HG03354 (cell line): ENCODE results near the gene INTS1.
"Not testable (repeated sequence)": the region's sequence is repeated elsewhere in the genome, so short reads cannot be mapped to it uniquely, and the experiment has no call there.

Experiments used
- ATAC-seq: cut with Tn5 transposase; IDR thresholded peaks from one replicate; pipeline ENCODE4 v1.9.1; 2021; ENCODE audit warnings: mild to moderate bottlenecking; ENCODE audit not compliant: unreplicated experiment, poor library complexity, severe bottlenecking

The INTS1 gene

DNA sequence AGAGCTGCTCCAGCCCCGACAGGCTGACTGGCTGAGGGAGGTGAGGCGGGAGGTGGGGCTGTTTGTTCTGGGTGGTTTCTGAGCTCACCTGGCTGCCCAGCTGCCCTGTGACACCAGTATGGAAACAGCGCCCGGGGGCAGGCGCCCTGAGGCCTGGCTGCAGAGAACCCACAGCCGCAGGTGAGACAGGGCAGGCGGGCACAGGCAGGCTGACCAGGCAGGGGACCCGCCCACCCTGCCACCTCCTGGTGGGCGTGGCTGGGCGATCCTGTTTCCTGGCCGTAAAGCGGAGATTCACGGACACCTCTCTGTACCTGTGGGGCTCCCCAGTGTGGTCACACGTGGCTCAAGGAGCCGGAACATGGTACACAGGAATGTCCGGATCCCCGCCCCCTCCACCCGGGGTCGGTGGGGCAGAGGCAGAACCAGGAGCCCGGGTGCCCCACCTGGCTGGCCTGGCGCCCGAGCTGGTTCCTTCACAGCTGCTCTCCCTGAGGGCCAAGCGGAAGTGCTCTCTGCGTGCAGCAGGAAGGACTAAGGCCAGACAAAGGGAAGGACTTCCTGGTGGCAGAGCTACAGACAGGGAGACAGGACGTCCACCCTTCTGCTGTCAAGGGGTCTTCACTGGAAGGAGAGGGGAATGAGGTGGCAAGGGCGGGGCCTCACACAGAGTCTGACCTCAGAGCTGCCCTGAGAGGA lies 48.8 kb downstream of the INTS1 start:
- no peak for ATAC-seq

DNA sequence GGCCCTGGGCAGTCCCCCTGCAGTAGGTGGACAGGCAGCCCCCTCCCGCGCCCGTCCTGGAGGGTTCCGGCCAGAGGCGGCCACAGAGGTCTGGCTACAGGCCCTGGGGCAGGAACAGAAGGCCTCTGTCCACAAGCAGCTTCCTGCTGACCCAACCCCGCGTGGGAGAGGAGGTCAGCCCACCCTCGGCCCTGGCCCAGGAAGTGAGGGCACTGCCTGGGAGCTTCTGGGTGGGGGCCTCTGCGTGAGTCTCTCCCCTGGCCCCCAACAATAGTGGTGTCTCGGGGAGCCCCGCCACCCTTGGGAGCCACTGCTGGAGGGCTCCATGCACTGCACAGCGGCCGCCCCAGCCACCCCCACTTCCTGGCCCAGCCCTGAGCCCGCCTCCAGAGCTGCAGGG lies 49.6 kb downstream of the INTS1 start:
- no peak for ATAC-seq

DNA sequence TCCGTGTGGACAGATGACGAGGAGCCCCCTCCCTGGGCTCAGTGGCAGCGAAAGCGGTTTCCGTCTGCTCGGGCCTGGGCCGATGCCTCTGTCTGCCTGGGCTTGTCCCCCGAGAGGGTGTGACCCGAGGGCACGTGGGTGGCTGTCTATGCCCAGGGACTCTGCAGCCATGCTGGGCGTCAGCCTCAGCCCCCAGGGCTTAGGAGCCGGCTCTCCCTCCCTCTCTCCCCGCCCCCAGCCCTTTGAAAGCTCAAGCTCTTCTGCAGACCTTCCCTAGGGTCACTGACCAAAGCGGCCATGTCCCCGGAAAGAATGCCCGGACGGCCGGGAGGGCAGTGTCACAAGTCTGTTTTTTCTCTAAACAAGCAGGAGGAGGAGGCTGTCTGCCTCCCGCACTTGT lies 52.0 kb downstream of the INTS1 start:
- ATAC-seq, result no peak

DNA sequence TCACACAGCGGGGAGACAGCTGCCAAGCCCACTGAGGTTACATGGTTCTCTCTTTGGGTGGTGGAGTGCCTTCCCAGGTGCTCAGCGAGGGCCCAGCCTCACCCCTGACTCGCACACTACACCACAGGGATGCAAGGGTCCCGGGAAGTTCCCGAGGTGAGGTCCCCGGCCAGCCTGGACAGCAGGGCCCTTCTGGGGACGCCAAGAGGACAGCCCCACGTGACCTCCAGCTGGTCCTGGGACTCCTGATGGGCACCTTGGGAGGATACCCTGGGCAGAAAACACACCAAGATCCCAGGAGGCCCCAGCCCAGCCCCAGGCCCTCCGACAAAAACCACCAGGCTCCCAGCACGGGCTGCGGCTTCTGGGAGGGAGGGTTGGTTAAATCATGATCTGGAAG lies 53.2 kb downstream of the INTS1 start:
- no peak for ATAC-seq

DNA sequence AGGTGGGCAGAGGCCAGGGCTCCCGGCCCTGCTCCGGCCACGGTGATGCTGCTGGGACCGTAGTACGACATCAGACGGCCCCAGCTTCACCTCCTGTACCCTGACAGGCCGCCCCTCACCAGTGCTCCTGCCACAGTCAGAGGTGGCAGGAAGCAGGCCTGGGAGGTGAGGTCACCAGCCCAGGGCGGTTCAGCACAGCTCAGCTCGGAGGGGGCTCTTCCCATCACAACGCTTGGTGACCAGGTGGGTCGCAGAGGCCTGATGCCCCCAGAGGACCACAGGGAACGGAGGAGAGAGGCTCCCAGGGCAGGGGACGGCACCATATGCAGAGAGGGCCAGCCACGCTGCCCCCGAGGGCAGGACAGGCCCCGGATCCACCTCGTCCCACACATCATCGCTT lies 53.8 kb downstream of the INTS1 start:
- no peak for ATAC-seq

DNA sequence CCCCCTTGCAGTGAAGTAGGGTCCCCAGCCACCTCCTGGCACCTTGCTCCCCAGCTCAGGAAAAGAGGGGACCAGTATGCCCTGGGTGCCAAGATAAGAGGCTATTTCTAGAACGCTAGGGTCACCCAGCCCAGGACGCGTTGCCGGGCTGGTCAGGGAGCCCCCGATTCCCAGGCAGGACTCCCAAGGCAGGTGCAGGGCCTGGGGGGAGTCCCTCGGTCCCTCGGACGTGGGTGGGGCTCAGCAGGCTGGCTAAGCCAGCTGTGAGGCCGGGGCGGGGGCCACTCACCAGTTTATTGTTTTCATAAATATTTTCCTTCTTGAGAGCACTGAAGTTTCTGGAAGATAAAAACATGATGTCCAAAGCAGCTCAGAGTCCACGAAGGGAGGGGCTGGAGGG lies 54.2 kb downstream of the INTS1 start:
- no peak for ATAC-seq

DNA sequence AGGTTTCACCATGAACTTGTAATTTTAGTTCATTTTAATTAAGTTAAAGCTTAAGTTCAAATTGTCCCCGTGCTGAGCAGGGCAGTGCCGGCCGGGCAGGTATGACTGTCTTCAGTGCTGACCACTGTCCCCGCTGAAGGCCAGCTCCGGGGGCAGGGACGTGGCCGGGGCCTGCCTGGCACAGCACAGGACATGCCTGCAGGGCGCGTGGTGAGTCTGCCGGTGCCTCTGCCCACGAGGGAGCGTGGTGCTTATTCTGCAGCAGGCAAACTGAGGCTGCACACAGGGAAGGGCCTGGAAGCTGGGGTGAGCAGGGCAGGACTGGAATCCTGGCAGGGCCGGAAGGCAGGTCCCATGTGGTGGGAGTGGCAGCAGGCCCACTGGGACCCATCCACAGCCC lies 54.7 kb downstream of the INTS1 start:
- ATAC-seq, result no peak

DNA sequence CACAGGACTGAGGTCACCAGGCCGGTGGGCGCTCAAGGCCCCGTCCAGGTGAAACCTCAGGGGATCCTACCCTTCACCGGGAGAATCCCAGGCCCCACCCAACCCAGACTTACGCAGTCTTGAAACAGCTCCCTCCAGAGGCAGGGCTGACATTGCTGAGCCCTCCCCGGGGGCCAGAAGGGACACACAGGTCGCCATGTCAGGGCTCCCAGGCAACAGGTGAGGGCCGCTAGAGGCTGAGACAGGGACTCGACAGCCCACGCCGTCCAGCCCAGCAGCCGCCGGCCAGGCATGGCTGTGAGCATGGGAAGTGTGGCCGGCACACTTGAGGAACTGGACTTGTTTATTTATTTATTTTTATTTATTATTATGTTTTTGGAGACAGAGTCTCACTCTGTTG lies 55.2 kb downstream of the INTS1 start:
- ATAC-seq, result no peak

DNA sequence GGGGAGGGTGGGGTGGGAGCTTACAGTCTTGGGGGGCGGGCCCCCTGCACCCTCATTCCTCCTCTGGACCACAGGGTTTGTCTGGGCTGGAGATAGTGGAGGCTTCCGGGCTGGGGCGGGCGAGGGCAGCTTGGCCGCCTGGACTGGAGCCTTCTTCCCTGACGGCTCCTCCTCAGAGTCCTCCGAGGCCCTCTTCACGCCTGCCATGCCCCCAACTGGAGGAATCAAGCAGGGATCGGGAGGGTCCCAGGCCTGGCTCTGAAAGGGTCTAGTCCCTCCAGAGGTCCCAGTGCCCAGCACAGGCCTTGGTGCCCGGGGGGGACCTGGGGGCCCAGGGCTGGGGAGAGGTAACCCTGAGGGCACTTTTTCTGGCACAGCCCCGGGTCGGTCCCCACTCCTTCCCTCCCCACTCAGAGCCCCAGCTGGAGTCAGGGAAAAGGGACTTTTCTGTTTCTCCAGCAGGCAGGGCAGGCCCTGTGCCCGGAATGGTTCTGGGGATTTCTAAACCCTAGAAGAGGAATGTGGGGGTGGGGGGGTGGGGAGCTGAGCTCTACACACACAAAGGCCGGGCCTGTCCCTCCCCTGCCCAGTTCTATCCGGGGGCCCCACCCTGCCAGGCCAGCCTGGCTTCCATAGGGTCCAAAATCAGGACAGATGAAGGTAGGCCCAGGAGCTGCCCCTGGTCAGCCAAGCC lies 56.5 kb downstream of the INTS1 start:
- no peak for ATAC-seq

DNA sequence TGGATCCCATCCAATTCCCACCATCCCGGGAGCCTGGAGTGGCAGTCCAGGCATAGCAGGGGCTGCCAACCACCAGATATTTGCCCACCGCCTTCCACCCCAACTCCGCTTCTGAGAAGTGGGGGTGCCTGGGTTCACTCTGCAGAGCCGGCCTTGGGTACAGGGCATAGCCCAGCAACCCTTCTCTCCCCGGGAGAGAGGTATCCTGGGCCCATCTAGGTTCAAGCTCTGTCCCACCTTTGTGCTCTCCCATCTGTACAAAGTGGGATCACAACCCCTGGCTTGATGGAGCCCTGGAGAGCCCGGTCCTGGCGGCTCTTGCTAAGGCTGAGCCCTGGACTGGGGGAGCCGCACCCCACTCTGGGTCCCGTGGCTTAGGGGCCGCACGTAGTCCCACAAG lies 57.1 kb downstream of the INTS1 start:
- ATAC-seq, result no peak

DNA sequence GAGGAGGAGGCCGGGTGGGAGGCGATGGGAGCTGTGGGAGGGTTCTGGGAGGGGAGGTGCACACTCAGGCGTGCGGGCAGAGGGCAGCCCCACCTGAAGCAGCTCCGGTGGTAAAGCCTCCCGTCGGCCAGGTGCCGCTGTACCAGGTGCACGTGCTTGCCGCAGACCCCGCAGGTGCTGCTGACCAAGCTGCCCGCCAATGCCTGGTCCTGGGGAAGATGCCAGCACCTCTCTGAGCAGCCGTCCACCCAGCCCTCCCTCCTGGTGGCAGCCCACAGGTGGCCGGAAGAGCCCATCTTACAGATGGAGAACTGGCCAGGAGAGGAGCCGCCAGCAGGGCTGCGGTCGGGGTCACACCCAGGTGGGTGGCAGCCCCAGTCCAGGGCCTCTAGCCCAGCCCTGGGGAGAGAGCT lies 57.6 kb downstream of the INTS1 start:
- ATAC-seq, result no peak

DNA sequence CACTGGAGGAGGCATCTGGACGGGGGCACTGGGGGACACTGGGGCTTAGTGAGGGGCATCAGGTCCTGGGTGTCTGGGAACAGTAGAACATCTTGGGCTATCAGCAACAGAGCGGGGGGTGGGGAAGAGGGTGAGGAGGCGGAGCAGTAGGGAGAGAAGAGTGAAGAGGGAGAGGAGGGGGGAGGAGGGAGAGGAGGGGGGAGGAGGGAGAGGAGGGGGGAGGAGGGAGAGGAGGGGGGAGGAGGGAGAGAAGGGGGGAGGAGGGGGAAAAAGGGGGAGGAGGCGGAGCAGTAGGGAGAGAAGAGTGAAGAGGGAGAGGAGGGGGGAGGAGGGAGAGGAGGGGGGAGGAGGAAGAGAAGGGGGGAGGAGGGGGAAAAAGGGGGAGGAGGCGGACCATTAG lies 58.2 kb downstream of the INTS1 start:
- ATAC-seq, result not testable (repeated sequence)

DNA sequence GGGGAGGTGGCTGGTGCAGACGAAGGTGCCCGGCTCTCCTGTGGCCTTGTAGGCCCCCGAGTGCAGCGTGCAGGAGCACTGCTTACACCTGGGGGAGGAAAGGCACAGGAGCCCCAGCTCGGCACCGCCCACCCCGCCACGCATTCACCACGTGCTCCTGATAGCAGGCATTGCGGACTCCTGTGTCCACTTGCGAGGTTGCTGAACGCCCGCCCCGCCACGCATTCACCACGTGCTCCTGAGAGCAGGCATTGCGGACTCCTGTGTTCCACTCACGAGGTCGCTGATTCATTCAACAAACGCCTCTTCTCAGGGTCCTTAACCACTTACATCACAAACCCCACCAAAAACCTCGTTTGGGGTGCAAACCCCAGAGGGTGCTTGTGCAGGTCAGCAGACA lies 58.8 kb downstream of the INTS1 start:
- no peak for ATAC-seq

DNA sequence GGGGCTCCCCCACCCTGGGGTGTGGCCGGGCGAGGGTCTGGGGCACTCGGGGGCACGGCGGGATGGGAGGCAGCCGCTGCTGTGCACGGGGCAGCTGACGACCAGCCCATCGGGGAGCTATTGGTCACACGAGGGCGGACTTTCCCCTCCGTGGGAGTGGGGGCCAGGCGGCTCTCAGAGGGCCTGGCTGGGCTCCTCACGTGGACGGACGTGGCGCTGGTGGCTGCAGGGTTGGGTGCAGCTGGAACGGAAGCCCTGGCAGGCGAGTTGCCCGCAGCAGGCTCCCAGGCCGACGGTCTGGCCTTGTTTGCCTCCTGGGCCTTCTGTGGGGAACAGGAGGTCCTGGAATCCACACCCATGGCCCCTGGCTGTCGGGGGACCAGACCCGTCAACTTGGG lies 59.3 kb downstream of the INTS1 start:
- no peak for ATAC-seq

DNA sequence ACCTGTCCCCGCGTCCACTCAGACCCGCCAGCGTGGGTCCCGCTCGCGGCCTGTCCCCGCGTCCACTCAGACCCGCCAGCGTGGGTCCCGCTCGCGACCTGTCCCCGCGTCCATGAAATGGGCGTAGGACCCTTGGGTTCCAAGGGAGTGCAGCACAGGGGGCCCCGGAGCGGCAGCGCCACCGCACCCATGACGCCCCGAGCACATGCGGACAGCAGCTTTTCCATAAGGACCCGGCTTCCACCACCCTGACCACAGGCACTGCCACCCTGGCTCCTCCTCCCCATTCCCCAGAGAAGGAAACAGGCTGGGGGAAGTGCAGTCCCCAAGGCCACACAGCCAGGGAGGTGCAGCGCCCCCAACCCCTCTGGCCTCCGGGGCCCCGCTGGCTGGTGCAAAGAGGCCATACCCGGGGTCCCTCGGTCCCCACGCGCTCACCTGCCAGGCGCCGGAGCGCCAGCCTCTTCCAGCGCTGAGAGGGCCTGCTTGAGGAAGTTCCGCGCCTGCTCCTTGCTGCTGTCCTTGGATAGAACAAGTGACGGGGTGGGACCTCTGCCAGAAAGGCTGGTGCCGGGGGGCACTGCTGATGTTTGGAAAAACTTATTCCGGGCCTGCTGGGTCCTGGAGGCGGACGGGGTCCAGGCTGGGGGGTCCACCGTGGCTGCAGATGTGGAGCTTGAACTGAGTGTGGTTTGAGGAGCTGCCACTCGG lies 59.8 kb downstream of the INTS1 start:
- ATAC-seq, result no peak

DNA sequence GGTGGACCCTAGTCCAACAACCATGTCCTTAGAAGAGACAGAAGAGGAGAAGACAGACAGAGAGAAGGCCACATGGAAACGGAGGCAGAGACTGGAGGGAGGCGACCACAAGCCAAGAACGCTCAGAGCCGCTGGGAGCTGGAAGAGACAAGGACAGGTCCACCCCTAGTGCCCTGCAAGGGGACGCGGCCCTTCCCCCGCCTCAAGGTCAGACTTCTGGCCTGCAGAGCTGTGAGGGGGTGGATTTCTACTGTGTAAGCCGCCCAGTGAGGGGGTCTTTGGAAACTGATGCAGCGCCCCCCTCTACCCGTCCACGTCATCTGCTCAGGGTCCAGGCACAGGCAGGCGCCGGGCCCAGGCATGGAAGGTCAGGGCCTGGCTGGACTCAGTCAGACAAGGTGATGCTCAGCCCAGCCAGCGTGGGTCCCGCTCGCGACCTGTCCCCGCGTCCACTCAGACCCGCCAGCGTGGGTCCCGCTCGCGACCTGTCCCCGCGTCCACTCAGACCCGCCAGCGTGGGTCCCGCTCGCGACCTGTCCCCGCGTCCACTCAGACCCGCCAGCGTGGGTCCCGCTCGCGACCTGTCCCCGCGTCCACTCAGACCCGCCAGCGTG lies 60.5 kb downstream of the INTS1 start:
- not testable (repeated sequence) for ATAC-seq

DNA sequence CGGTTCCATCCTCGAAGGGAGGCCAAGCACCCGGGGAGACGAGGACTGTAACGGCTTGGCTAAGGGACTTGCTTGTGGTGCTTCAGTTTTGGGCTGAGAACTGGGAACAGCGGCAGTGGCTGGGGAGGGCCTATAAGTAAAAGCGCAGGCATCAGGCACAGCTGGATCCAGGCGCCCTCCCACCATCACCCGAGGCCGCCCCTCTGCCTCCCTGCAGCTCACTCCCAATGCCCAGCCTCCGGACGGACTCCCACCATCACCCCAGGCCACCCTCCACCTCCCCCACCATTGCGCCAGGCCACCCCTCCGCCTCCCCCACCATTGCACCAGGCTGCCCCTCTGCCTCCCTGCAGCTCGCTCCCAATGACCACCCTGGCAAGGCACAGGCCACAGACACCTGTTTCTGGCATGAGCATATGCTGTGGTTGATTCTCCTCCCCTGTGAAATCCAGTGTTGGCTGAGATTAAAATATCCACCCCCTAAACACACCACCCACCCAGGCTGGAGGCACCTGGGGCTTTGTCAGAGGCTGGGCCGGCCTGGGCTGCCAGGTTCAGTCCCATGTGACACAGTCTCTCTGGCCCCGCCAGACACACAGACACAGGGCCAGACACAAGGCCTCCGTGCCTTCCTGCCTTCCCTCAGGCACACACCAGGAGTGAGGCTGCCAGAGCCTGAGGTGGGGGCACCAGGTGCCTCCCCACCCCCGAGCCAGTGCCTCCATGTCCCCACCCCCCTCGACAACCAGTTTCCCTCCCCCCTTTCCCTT lies 61.6 kb downstream of the INTS1 start:
- no peak for ATAC-seq

DNA sequence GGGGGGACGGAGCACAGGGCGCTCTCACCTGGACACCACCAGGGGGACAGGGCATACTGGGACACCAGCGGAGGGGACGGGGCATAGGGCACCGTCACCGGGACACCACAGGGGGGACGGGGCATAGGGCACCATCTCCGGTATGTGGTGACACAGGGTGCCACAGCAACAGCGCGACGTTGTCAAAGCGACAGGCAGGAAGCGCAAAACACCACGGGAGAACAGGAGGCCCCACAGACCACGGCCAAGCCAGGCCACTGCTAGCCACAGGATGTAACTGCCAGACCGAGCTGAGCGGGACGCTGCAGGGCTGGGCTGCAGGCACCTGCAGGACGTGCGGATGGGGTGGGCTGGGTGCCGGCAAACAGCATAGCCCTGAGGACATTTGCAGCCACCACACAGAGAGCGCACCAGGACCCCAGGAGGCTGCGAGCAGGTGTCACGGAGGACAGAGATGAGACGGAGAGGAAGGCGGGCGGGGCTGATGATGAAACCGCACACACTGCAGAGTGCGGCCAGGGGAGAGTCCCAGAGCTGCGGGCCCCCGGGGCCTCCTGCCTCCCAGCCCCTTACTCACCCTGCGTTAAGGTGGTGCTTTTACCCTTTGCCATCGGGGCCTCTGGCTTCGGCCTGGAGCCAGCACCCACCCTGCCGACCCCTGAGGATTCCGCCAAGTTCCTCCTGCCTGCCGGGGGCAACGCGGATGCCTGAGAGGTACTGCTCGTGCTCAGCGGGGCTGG lies 62.4 kb downstream of the INTS1 start:
- no peak for ATAC-seq

DNA sequence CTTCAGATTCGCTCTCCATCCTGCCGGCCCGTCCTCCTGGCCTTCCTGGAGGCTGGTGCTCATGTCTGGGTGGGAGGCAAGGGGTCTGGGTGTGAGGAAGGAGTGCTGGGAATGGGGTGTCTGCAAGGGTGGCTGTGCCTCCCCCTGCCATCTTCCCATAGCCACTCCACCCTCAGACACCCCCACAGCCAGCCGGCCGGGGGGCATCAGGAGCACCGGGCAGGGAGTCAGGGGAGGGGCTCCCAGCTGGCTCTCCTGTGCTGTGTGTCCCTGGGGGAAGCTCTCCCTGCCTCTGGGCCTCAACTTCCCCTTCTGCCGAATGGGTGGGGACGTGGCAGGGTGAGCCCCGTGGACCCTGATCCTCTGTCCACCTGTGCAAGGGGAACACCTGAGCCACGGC lies 63.6 kb downstream of the INTS1 start:
- ATAC-seq, result no peak
